Measurements from ENCODE around the gene GOSR2.
"Not testable (repeated sequence)": the region's sequence is repeated elsewhere in the genome, so short reads cannot be mapped to it uniquely, and the experiment has no call there.

The GOSR2 gene

GRCh38 chr17:46935658-46936266 lies 12.8 kb downstream of the GOSR2 start:
- no peak for DNase-seq

DNA sequence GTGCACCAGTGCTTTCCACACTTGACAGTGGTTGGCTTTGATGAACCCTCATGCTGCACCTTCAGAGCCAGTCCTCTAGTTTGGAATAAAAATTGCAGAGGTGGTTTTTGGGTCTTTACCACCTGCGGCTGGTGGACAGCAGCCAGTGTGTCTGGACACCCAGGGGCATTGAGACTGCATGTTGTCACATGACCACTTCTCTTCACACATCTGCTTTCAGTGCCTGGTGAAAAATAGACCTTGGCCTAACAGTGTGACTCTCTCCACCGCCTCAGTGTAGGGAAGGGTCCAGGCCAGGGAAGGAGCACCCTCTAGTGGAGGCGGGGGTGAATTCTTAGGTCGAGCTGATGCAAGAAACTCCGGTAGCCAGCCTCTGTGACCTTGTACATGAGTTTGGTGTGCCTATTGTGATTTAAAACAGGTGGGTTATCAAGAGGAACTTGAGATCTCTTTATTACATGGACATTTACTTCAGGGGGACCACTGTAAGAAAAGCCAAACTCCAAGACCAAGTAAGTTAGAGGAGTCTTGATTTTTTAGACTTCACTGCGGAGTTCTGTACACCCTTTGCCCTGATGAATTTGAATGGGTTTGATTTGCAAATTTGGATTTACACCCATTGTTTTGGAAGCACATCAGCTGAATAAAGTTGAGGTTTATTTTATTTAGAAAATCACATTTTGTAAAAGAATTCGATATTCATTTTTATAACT lies 17.9 kb downstream of the GOSR2 start:
- DNase-seq: no peak

GRCh38 chr17:46942441-46943217 lies 19.7 kb downstream of the GOSR2 start:
- DNase-seq: no peak

- DNase-seq: no peak
Measured at GRCh38 chr17:46943218-46943500, 20.2 kb downstream of the GOSR2 start.

DNA sequence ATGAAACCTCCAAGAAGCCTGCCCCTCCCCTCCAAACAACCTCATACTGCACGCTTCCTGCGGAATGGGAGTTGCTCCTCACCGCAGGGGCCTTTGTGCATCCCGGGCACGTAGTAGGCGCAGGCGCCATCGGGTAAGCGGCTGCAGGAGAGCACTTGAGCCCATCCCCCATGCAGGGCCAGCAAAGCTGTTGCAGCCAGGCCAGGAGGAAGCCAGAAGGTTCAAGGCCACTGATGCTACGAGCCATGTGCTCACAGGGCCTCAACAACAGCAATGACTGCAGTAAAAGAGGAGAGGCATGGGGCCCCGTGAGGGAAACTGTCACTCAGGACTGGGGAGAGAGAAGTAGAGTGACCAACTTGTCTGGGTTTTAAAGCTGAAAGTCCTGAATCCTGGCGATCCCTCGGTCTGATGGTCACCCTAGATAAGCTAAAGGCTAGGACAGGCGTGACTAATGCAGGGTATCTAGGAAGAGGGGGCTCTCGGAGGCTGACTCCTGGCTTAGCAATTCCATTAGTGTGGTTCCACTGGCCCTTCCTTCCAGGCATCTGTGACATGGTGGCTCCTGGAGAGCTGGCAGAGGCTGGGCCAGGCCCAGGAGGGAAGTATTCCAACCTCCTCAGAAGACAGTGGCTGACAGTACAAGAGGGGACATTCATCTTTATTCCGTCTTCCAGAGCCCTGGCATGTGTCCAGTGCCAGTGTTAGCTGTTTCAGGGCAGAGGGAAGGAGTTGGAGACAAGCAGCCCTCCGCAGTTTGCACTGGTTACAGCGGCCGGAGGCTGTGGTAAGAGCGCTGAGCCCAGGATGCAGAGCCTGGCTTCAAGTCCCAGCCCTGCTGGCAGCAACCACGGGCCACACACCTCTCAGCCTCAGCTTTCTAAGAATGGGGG lies 20.8 kb downstream of the GOSR2 start:
- no peak for DNase-seq

DNA sequence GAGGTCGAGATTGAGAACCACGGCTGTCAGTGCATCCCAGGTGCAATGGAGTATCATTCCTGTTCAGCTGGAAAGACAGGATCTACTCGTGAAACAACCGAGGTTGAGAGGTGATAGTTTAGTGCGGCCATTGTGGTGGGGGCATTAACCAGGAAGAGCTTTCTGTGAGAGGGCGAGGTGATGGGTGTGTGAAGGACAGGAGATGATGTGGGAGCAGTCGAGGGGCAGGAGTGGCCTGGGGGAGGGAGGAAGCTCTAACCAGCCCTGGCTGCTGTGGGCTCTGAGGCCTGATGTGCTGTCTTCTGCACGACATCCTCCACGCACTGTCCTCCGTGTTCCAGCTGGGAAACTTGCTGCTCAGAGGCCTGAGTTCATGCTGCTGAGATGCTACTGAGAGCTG lies 22.0 kb downstream of the GOSR2 start:
- DNase-seq: no peak

DNA sequence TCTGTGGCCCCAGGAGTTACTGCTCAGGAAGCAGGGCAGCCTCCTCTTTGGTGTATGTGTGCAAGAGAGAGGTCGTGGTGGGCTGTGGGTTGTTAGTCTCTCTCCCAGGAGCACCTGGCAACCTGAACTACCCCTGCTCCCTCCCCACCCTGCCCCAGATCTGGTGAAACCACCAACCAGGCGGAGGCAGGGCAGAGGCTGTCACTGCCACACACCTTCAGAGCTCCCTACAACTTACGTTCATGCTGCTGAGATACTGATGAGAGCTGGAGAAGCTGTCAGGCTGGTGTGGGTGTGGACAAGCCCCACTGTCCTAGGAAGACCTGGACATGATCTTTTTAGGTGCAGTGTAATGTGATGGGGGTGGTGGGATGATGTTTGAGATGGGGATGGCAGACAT lies 24.3 kb downstream of the GOSR2 start:
- no peak for DNase-seq

DNA sequence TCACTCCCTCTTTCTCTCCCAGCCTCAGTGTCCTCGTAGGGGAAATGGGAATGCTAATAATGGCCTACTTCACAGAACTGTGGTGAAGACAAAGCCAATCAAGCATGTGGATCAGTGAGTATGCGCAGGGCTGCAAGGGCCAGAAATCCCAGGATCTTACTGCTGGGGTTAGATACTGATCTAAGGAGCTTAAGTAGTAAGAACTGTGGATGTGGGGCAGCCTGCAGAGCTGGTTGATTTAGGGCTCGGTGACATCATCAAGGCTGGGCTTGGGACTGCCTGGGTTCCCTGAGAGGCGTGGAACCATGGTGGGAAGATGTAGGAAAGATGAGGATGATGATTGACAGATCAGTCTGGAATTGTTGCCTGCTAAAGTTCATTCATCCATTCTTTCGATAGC lies 25.6 kb downstream of the GOSR2 start:
- DNase-seq: no peak

GRCh38 chr17:46949291-46950174 lies 26.6 kb downstream of the GOSR2 start:
- no peak for DNase-seq

DNA sequence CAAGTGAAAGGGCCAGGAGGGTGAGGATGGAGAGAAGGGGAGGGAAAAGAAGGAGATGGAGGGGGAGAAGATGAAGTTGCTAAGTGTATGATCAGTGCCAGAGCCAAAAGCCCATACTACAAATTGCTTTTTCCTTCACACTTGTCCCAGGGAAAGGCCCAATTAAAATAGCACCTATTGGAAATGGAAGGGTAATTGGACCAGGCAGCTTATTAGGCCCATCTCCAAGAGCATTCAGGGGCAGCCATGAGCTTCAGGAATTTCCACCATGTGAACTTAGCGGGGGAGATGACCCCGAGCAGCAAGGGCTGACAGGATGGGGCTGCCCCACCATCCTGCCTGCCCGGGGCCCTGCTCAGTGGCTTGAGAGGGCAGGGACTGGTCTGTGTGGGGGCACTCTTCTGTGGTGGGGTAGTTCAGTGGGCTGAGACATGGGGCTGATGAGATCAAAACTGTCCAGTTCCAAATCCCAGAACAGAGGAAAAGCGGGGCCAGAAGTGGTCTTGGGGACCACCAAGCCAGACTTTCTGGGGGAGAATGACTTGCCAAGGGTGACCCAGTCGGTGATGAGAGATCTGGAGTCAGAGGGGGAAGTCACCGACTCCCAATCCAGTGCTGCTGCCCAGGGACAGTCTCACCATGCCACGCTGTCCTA lies 27.5 kb downstream of the GOSR2 start:
- DNase-seq: no peak

- no peak for DNase-seq
Measured at GRCh38 chr17:46950997-46951621, 28.1 kb downstream of the GOSR2 start.

DNA sequence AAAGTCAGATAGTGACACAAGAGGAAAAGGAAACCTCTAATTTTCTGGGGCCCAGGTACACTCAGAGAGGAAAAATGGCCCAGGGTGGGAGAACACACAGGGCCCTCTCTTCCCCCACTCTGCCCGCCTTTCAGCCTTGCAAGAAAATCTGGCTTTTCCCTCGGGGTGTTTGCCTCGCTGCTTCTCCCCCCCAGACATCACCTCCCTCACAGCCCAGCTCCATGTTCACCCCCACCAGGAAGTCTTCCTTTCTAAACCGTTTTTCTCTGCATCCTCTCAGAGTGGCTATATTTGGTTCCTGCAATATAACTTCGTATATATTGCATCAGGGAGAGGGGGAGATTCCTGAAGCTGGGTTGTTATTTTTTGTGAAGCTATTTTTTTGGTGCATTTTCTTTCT lies 28.7 kb downstream of the GOSR2 start:
- DNase-seq: no peak

GRCh38 chr17:46952115-46952514 lies 29.2 kb downstream of the GOSR2 start:
- no peak for DNase-seq

- not testable (repeated sequence) for DNase-seq
Measured at GRCh38 chr17:46953191-46953590, 30.2 kb downstream of the GOSR2 start.

DNA sequence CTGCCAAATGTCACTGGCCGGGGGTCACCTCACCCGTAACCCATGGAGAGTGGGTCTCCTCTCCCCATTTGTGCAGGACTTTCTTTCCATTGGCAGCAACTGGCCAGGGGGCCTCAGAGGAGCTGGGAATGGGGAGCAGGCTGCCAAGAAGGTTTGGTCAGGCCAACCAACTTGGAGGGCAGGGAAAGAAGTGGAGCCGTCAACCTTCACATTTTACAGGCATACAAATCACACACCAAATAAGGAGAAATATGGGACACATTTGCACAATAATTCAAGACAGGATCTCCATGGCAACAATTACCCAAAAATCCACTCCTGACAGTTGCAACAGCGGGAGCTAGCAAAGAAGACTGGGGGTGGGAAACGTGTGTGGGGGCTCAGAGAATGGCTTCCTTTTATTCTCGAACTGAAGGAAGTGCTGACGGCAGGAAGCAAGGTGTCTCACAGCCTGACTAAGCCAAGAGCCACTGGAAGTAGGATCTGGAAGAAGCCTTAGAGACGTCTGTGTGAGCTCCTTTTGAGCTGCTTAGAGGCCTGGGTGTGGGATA lies 35.2 kb downstream of the GOSR2 start:
- no peak for DNase-seq

DNA sequence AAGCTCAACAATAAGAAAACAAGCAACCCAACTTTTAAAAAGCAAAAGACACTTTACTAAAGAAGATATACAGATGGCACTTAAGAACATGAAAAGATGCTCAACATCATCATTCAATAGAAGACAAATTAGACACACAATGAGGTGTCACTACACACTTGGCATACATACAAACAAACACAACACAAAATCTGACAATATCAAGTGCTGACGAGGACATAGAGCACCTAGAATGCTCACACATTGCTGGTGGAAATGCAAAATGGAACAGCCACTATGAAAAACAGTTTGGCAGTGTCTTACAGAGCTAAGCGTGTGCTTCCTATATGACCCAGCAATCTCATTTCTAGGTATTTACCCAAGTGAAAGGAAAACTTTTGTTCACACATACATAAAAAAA lies 37.2 kb downstream of the GOSR2 start:
- no peak for DNase-seq

- DNase-seq: no peak
Measured at GRCh38 chr17:46962374-46962790, 39.4 kb downstream of the GOSR2 start.

GRCh38 chr17:46963571-46963970 lies 40.6 kb downstream of the GOSR2 start:
- no peak for DNase-seq

DNA sequence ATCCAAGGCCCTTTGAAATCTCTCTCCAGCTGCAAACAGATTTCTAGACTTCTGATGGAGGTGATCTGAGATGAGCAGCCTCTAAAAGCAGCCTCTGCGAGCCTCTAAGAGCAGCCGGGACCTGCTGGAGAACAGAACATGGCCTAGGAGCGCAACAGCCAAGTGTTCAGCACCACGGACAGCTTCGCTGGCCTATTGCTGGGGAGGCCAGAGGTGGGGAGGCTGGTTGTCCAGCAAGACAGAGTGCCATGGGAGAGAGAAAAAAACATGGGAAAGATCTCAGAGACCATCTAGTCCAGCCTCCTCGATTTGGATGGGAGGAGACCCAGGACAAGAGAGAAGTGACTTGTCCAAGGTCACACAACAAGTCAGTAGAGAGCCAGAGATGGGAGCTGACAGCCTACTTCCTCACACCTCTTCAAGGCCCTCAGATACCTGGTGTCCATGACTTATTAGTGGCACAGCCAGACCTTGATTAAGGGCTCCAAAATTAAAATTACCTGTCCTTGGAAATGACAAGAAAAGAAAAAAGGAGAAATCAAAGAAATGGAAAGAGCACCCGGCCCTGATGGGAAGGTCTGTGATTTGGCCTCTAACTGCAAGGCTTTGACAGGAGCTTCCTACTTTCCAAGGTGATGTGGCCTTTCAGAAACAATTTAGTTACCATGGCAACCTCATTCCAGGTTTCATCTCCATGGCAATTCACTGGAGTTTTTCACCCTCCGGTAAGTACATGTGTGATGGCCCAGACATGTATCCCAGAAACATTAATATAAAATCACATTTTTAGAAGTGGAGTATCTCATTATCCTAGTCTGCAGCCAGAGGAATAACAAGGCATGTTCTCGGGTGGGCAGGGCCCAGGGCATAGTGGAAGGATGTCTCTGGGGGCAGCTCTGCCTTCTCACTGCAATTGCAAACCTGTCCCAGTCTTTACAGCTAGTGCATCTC lies 41.6 kb downstream of the GOSR2 start:
- DNase-seq: no peak

All from NCI-H187 treated with DMSO at 0.1 percent for 48 hours (cell line).